Hematopoietic multipotent progenitor cell treated with erythropoietin and hydrocortisone succinate and interleukin-3 and kit ligand, for 17 days (in vitro differentiated cells): ENCODE data around the gene MARCHF4.
"Not testable (repeated sequence)": the region's sequence is repeated elsewhere in the genome, so short reads cannot be mapped to it uniquely, and the experiment has no call there.

Experiments
- DNase-seq: peaks from one replicate; pipeline ENCODE4 v3.0.0-alpha.2; 2015; ENCODE audit warnings: low spot score

The MARCHF4 gene

GRCh38 chr2:216391401-216391800 lies 19.1 kb upstream of the MARCHF4 start:
- DNase-seq, result no peak

DNA sequence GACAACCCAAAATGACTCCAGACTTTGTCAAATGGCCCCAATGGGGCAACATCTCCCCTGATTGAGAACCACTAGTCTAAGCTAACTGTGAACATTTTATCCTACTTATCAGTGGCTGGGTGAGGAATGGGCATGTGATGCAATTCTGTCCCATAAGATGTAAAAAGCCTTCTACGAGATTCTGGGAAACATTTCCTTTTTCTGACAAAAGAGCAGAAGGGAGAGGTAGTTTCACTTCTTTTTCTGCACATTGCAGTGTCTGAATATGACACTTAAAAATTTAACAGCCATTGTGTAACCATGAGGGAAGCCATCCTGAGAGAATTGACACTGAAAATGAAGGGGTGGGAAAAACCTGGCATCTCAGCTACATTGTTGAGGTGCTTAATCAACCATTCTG lies 17.3 kb upstream of the MARCHF4 start:
- no peak for DNase-seq

DNA sequence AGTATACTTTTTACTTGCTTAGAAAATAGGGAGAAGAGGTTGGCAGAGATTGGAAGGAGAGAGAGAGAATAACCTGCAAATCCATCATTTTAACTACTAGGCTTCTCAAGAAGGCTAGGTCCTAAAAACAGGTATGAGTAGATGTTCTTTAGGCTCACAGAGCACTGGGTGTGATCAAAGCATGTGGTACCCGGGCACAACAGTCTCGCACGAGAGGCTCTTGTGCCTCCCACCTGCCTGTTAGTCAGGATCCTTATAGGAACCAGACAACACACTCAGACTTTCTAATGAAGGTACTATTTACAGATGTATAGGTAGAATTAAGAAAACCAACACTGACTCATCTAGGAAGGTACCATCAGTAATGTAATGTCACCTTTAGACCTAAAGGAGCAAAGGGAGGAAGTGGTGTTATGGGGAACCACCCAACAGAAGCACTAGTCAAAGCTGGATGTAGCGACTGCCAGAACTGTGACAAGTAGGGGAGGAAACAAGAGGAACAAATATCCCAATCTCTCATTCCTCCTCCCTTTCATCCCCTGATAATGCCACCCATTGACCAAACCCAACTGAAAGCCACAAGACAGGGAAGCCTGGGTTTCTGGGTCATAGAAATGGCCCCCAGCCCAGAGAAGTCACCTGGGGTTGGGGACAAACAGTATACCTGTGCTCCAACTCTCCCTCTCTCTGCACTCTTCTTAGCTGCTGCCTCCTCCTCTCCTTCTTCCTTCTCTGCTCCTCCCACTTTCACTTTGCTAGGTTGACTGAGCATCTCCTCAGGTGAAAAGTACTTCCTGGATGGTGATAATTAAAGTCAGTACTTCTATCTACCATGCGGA lies 16.0 kb upstream of the MARCHF4 start:
- no peak for DNase-seq

DNA sequence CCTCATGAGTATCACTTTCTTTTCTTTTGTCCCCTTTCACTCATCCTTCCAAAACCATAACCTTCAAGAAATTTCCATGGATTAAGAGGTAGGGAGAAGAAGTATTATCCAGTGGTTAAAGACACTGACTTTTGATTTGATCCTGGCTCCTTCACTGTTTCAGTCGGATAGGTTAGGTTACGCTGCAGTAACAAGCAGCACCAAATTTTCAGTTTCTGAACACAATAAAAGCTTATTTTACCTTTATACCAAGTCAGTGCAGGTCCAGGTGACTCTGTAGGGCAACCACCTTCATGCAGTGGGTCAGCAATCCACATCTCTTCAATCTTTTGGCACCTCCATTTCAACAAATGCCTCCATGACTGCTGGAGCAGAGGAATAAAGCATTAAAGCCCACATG lies 15.0 kb upstream of the MARCHF4 start:
- DNase-seq, result no peak

GRCh38 chr2:216385478-216385877 lies 13.2 kb upstream of the MARCHF4 start:
- DNase-seq, result no peak

- not testable (repeated sequence) for DNase-seq
These were observed 12.1 kb upstream of the MARCHF4 start for GRCh38 chr2:216384409-216384808.

DNA sequence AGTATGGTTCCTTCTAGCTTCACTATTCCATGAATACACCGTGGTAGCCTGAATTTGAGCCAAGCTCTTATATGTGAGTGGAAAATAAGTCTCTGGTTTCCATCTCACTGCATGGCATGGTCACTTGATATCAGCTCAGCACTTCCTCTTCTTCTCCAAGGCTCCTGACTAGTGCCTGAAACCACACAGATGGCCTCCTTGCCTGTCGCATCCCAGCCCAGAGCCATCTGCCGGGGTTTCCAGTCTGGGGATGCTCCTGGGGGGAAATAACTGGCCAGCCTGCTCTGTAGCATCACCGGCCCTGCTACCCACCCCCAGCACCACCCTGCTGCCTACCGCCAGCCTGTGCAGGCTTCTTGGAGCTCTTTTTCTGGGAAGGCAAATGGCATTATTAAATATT lies 7.7 kb upstream of the MARCHF4 start:
- no peak for DNase-seq

GRCh38 chr2:216375286-216375685 lies 3.0 kb upstream of the MARCHF4 start:
- DNase-seq, result no peak

- no peak for DNase-seq
These were observed 1.6 kb upstream of the MARCHF4 start for GRCh38 chr2:216373896-216374295.

- DNase-seq, result no peak
These were observed 543 bp upstream of the MARCHF4 start for GRCh38 chr2:216372761-216373291.

DNA sequence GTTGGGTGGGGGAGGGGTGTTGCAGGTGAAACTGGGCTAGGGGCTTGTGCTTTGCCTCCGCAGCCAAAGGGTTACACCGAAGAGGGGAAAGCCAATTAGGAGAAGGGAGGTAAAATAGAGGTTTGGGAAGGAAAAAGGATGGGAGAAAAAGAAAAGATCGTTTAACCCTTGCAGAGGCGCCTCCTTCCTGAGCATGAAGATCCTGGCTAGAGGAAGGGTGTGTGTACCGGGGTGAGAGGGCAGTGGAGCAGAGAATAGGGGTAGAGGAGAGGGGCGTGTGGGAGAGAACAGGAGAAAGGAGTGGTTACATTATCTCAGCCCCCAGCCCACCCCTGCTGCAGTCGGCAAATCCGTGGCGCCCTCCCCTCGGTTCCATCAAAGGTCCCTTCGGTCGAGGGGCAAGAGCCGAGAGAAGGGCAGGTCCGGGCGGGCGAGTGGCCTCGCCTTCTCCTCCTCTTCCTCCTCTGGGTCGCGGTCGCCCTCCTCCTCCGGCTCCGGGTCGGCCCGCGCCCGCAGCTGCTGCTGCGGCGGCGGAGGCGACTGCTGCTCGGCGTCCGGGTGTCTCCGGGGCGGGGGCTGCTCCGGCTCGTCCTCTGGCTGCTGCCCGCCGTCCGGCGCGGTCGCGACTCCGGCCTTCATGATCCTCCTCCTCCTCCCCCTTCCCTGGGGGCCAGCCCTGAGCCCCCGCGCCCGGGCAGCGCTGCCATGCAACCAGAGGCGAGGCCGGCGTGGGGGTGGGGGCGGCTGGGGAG lies 1.1 kb downstream of the MARCHF4 start:
- no peak for DNase-seq

DNA sequence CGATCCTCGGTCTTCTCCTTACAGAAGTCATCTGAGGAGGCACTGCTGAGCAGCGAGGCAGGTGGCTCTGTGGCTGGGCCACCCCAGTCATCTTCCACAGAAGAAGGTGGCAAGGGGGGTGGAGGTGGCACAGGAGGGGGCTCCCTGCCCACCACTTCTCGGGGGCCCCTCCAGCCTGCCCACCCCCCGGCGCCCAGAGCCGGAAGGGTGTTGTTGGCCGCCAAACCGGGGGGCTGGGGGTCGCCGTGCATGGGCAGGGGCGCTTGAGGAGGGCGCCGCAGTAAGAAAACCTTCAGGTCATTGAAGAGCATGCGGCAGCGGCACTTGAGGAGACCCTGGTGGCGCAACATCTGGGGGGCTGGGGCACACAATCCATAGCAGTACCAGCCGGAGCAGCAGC lies 2.5 kb downstream of the MARCHF4 start:
- DNase-seq, result no peak

GRCh38 chr2:216366777-216367471 lies 5.4 kb downstream of the MARCHF4 start:
- DNase-seq, result no peak

DNA sequence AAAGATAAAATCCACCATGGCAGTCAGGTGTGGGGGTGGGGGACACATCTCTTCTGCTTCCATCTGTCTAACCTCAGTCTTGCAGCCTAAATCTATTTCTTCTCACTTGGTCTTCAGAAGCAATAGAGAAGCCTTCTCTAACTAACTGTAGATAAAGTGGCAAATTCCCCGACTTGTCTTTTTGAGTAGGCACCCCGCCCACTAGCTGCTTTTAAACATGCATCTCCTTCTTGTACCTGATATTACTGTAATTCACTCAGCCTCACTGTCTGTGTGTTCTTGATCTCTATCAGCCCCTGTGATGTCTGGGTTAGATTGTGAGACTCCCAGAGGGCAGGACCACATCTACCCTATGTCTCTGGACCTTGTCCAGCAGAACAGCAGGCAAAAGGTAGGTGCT lies 6.8 kb downstream of the MARCHF4 start:
- no peak for DNase-seq

DNA sequence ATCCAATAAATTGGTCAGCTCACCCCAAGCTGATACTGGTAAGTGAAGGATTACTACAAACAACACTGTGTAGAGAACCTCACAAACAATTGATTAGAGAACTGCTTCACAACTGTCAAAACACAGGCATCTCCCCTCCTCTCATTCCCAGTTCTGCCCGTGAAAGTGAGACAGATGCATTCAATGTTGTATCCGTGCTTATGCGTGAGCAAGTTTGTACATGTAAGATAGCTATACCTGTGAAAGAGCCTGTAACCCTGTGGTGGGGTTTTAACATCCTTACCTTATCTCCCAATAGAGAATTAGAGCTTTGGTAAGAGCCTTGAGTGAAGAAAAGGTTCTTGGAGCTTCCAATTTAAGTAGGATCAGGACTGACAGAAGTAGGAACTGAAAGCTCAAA lies 9.1 kb downstream of the MARCHF4 start:
- DNase-seq, result no peak

DNA sequence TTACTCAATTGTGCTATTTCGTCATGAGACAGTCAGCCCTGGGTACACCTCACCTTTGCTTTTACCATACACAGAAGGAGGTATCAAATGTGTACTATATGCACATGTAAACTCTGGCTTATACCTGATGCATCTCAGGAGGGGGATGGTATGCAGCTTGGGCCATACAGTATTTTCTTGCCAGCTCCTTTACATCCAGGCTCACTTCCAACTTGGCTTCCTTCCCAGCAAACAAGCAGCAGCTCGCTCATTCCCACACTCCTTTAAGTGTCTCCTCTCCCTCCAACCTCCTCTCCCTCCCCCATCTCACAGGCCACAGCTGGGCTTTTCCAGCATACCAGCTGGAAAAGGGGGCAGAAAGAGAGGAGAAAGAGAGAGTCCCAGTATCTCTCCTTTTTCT lies 9.6 kb downstream of the MARCHF4 start:
- no peak for DNase-seq

DNA sequence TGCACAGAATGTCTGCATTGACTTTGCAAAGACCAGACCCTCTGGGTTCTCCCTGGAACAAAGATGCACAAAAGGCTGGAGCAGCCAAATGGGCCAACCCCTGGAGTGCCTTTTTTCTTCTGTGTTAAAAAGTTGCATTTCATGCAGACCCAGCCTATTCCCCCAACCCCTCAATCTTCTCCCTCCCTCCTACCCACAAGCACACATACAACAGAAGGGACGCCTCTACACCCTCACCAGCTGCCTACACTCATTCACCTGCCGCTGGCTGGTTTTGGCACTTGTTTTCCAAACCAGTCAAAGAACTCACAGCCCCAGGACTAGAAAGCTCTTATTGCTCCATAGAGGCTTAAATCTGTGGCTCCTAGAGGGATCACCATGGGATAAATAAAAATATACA lies 16.6 kb downstream of the MARCHF4 start:
- DNase-seq, result no peak

DNA sequence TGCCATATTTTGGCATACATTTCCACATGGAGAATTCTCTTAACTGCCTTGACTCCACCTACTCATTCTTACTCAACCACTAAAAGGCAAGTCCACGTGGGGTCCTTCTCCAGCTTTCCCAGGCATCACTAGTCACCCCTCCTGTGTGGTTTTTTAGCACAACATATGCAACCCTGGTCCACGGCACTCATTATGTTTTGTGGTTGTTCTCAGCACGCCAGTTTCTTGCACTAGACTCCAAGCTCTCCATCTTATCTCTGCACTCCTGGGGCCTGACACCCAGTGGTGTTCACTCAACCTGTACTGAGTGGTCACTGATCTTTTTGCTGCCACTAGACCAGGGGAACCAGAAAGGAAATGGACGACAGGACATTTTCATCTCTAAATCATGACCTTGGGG lies 18.0 kb downstream of the MARCHF4 start:
- DNase-seq, result no peak

- DNase-seq, result no peak
These were observed 19.5 kb downstream of the MARCHF4 start for GRCh38 chr2:216352653-216353270.

GRCh38 chr2:216351172-216351925 lies 20.9 kb downstream of the MARCHF4 start:
- DNase-seq, result no peak

DNA sequence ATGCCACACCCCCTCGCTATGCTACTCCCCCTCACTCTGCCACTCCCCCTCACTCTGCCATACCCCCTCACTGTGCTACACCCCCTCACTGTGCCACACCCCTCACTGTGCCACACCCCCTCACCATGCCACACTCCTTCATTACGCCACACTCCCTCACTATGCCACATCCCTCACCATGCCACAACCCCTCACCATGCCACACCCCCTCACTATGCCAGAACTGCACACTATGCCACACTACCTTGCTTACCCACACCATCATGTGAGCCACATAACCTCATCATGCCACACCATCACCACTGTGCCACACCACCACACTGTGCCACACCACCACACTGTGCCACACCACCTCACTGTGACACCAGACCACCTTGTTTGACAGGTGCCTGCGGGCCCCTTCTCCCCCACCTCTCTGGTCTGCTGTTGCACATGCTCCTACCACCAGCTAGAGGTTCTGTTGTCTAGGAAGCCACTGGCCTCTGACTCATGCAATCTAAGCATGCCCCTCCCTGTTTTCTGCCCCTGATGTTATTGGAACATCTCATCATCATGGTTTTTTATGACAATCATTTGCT lies 22.0 kb downstream of the MARCHF4 start:
- no peak for DNase-seq
